ENCODE measurements around the gene ISYNA1. TPM values are rescaled to one million over a fixed set of nuclear protein-coding genes. Genes with fewer than 3 reads are reported as not detected.

ISYNA1 gene
- total RNA-seq, 1 donor: 8.0 TPM

GRCh38 chr19:18428787-18429674, 8.9 kb downstream of the ISYNA1 start:
- no peak for TF ChIP-seq CTCF (IDR thresholded peaks at IDR 0.05; ENCODE audit: extremely low read depth, low read depth, low read length)
- Histone ChIP-seq H3K27ac (ENCODE audit: low read depth, low read length) (peak overlapping the region; percentile 68), H3K4me1 (ENCODE audit: insufficient read depth, low read length) (peaks cover 29% of the 10 kb centered on the region), H3K4me2 (ENCODE audit: insufficient read depth, low read length) (peak overlapping the region; percentile 69), H3K27me3 (ENCODE audit: insufficient read depth, low read length) (no peaks in the 10 kb centered on the region), H3K4me3 (ENCODE audit: insufficient read depth, low read length) (peak overlapping the region; percentile 65), H3K36me3 (ENCODE audit: insufficient read depth, low read length) (peaks cover 3% of the 10 kb centered on the region), H3K79me2 (ENCODE audit: insufficient read depth, low read length) (peaks cover 52% of the 10 kb centered on the region), H3K9me3 (ENCODE audit: low read depth, low read length) (no peaks in the 10 kb centered on the region), H4K20me1 (ENCODE audit: insufficient read depth, low read length) (peaks cover 30% of the 10 kb centered on the region), H2AFZ (ENCODE audit: low read length) (no peak overlapping the region)
- DNase-seq (ENCODE audit: insufficient read length, low spot score, missing footprints): peak; percentile 99

GRCh38 chr19:18428173-18428786, 9.7 kb downstream of the ISYNA1 start:
- Histone ChIP-seq H3K4me1 (ENCODE audit: insufficient read depth, low read length) (peaks cover 29% of the 10 kb centered on the region), H3K36me3 (ENCODE audit: insufficient read depth, low read length) (peaks cover 3% of the 10 kb centered on the region), H3K4me2 (ENCODE audit: insufficient read depth, low read length) (peak overlapping the region; percentile 69), H3K79me2 (ENCODE audit: insufficient read depth, low read length) (peaks cover 60% of the 10 kb centered on the region), H4K20me1 (ENCODE audit: insufficient read depth, low read length) (peaks cover 36% of the 10 kb centered on the region), H3K27me3 (ENCODE audit: insufficient read depth, low read length) (no peaks in the 10 kb centered on the region), H3K27ac (ENCODE audit: low read depth, low read length) (peak overlapping the region; percentile 68), H3K9me3 (ENCODE audit: low read depth, low read length) (no peaks in the 10 kb centered on the region), H2AFZ (ENCODE audit: low read length) (no peak overlapping the region), H3K4me3 (ENCODE audit: insufficient read depth, low read length) (no peak overlapping the region)
- TF ChIP-seq CTCF (IDR thresholded peaks at IDR 0.05; ENCODE audit: extremely low read depth, low read depth, low read length): no peak
- peak; percentile 77 for DNase-seq (ENCODE audit: insufficient read length, low spot score, missing footprints)

GRCh38 chr19:18427743-18428113, 10.2 kb downstream of the ISYNA1 start:
- TF ChIP-seq CTCF (IDR thresholded peaks at IDR 0.05; ENCODE audit: extremely low read depth, low read depth, low read length): no peak
- H3K27me3 ChIP-seq (ENCODE audit: insufficient read depth, low read length): no peaks in the 10 kb centered on the region
- H3K4me1 ChIP-seq (ENCODE audit: insufficient read depth, low read length): peaks cover 29% of the 10 kb centered on the region
- H3K9me3 ChIP-seq (ENCODE audit: low read depth, low read length): no peaks in the 10 kb centered on the region
- DNase-seq (ENCODE audit: insufficient read length, low spot score, missing footprints): peak; percentile 51
- peaks cover 65% of the 10 kb centered on the region for H3K79me2 ChIP-seq (ENCODE audit: insufficient read depth, low read length)
- no peak overlapping the region for H2AFZ ChIP-seq (ENCODE audit: low read length)
- peaks cover 3% of the 10 kb centered on the region for H3K36me3 ChIP-seq (ENCODE audit: insufficient read depth, low read length)
- peaks cover 41% of the 10 kb centered on the region for H4K20me1 ChIP-seq (ENCODE audit: insufficient read depth, low read length)
- no peak overlapping the region for H3K4me2 ChIP-seq (ENCODE audit: insufficient read depth, low read length)
- no peak overlapping the region for H3K4me3 ChIP-seq (ENCODE audit: insufficient read depth, low read length)
- H3K27ac ChIP-seq (ENCODE audit: low read depth, low read length): no peak overlapping the region

Measured in osteoblast (primary cell).